RWPE2 (cell line): ENCODE data around the gene OR11H7.
"Not testable (repeated sequence)": the region's sequence is repeated elsewhere in the genome, so short reads cannot be mapped to it uniquely, and the experiment has no call there.

Experiments
- ATAC-seq: fragments of 200-7000 bp; cut with Tn5 transposase; 3 replicates; pipeline ENCODE4 v1.9.1; 2021; ENCODE audit warnings: low read depth
- DNase-seq: peaks from one replicate; pipeline ENCODE4 v3.0.0-alpha.2; 2020; ENCODE audit warnings: low spot score
- H3K27ac ChIP-seq: fragments of 450-650 bp; 2 replicates; pipeline ENCODE4 v1.5.1; 2017; ENCODE audit warnings: mild to moderate bottlenecking; ENCODE audit not compliant: poor library complexity, severe bottlenecking
- H3K27me3 ChIP-seq: fragments of 250-450 bp; sonication (Bioruptor Pico); 2 replicates; pipeline ENCODE4 v1.5.1; 2021; ENCODE audit warnings: mild to moderate bottlenecking, moderate library complexity; ENCODE audit not compliant: insufficient read depth, poor library complexity, severe bottlenecking
- H3K36me3 ChIP-seq: fragments of 250-450 bp; sonication (Bioruptor Pico); 2 replicates; pipeline ENCODE4 v1.5.1; 2020; ENCODE audit warnings: low read depth, mild to moderate bottlenecking, moderate library complexity
- H3K4me1 ChIP-seq: fragments of 250-450 bp; sonication (Bioruptor Pico); 2 replicates; pipeline ENCODE4 v1.5.1; 2021; ENCODE audit warnings: mild to moderate bottlenecking, moderate library complexity; ENCODE audit not compliant: insufficient read depth, poor library complexity, severe bottlenecking
- H3K4me3 ChIP-seq: fragments of 250-450 bp; sonication (Bioruptor Pico); 2 replicates; pipeline ENCODE4 v1.5.1; 2021; ENCODE audit warnings: mild to moderate bottlenecking, moderate library complexity; ENCODE audit not compliant: severe bottlenecking
- H3K9me3 ChIP-seq: fragments of 250-450 bp; sonication (Bioruptor Pico); 2 replicates; pipeline ENCODE4 v1.5.1; 2021; ENCODE audit warnings: mild to moderate bottlenecking, moderate library complexity; ENCODE audit not compliant: severe bottlenecking
- CTCF ChIP-seq: fragments of 450-650 bp; IDR thresholded peaks from one replicate; pipeline ENCODE4 v1.5.1; 2017; ENCODE audit warnings: mild to moderate bottlenecking, moderate library complexity; ENCODE audit not compliant: poor library complexity, severe bottlenecking

Gene OR11H7

GRCh38 chr14:20190596-20190995, 38.2 kb upstream of the OR11H7 start, which contains the start of gene OR11G2:
Gene OR11G2 (plus strand): TSS chr14:20190896. CDS start chr14:20197438, 6,542 bp downstream.
- Histone ChIP-seq H3K9me3 (no peaks in the 10 kb centered on the region), H3K4me3 (no peak within 1 kb of the TSS), H3K36me3 (no peaks in the 10 kb centered on the region), H3K27ac (no peak within 1 kb of the TSS), H3K27me3 (peaks cover 29% of the 10 kb centered on the region), H3K4me1 (no peaks in the 10 kb centered on the region)
- no peak for TF ChIP-seq CTCF
- ATAC-seq (0 out of 3 replicates have a peak, but pooled peaks have one; percentile 23), DNase-seq (no peak)

GRCh38 chr14:20191396-20191795, 37.4 kb upstream of the OR11H7 start:
- no peak for TF ChIP-seq CTCF
- ATAC-seq = no peak; the same call in 2 of the 3 replicates
- Histone ChIP-seq H3K27me3 (peaks cover 29% of the 10 kb centered on the region), H3K36me3 (no peaks in the 10 kb centered on the region), H3K4me1 (no peaks in the 10 kb centered on the region), H3K27ac (no peak overlapping the region), H3K4me3 (no peak overlapping the region), H3K9me3 (no peaks in the 10 kb centered on the region)
- no peak for DNase-seq

GRCh38 chr14:20194101-20194500, 34.7 kb upstream of the OR11H7 start:
- TF ChIP-seq CTCF = no peak
- Histone ChIP-seq H3K4me3 (no peak overlapping the region), H3K27me3 (peaks cover 29% of the 10 kb centered on the region), H3K9me3 (no peaks in the 10 kb centered on the region), H3K4me1 (no peaks in the 10 kb centered on the region), H3K36me3 (no peaks in the 10 kb centered on the region), H3K27ac (no peak overlapping the region)
- ATAC-seq = no peak
- DNase-seq = no peak

- H3K4me1 ChIP-seq, ATAC-seq, H3K36me3 ChIP-seq, H3K9me3 ChIP-seq, H3K27ac ChIP-seq, DNase-seq, H3K4me3 ChIP-seq: not testable (repeated sequence)
- peaks cover 33% of the 10 kb centered on the region for H3K27me3 ChIP-seq
Measured at GRCh38 chr14:20195170-20195569, 33.6 kb upstream of the OR11H7 start.

GRCh38 chr14:20195911-20196310, 32.9 kb upstream of the OR11H7 start:
- Histone ChIP-seq H3K36me3 (no peaks in the 10 kb centered on the region), H3K27me3 (peaks cover 38% of the 10 kb centered on the region), H3K4me3 (no peak overlapping the region), H3K9me3 (no peaks in the 10 kb centered on the region), H3K27ac (no peak overlapping the region), H3K4me1 (no peaks in the 10 kb centered on the region)
- no peak for ATAC-seq
- TF ChIP-seq CTCF = no peak
- DNase-seq = no peak
